Natural killer cell (primary cell): ENCODE data around the gene TAL1. TPM values are rescaled to one million over a fixed set of nuclear protein-coding genes. Genes with fewer than 3 reads are reported as not detected.
A peak's percentile ranks its signal among the peaks of the same experiment; 100 is the strongest.

Source experiments
- ATAC-seq, 3 donors: fragments of 150-1000 bp in 2 of 3; fragments of 200-7000 bp in 1 of 3; cut with Tn5 transposase; 1 replicate in 1 of 3; 2 replicates in 2 of 3; pipeline ENCODE4 v1.10.0; 2021; ENCODE audit warnings: mild to moderate bottlenecking in 2 of 3, moderate library complexity in 2 of 3
- DNase-seq, 2 donors: peaks; one replicate each; pipeline versions ENCODE4 v3.0.0 to v3.0.0-alpha.2; 2013 to 2021; ENCODE audit warnings: mixed read lengths in 1 of 2
- H3K27ac ChIP-seq: one replicate; pipeline ENCODE4 v1.5.1; 2013; ENCODE audit warnings: mild to moderate bottlenecking, low read length
- H3K27me3 ChIP-seq: one replicate; pipeline ENCODE4 v1.6.1; 2013; ENCODE audit warnings: low read length; ENCODE audit not compliant: control insufficient read depth, insufficient read depth
- H3K36me3 ChIP-seq: one replicate; pipeline ENCODE4 v1.6.1; 2013; ENCODE audit warnings: low read length; ENCODE audit not compliant: control insufficient read depth, insufficient read depth
- H3K4me1 ChIP-seq: one replicate; pipeline ENCODE4 v1.6.1; 2013; ENCODE audit warnings: low read length; ENCODE audit not compliant: control insufficient read depth, insufficient read depth
- H3K4me3 ChIP-seq: one replicate; pipeline ENCODE4 v1.5.1; 2013; ENCODE audit warnings: low read length
- H3K9me3 ChIP-seq: one replicate; pipeline ENCODE4 v1.6.1; 2013; ENCODE audit warnings: low read length; ENCODE audit not compliant: control insufficient read depth, insufficient read depth
- H3K27ac Mint-ChIP-seq, 2 donors: one replicate each; pipeline ENCODE4 v1.8.0; 2022; ENCODE audit warnings: mild to moderate bottlenecking in 2 of 2, mixed read lengths in 2 of 2, moderate library complexity in 1 of 2
- H3K27me3 Mint-ChIP-seq, 2 donors: one replicate each; pipeline ENCODE4 v1.8.0; 2022; ENCODE audit warnings: low read depth in 2 of 2, mixed read lengths in 2 of 2
- H3K36me3 Mint-ChIP-seq: one replicate; pipeline ENCODE4 v1.8.0; 2022; ENCODE audit warnings: mixed read lengths
- H3K4me1 Mint-ChIP-seq, 2 donors: one replicate each; pipeline ENCODE4 v1.8.0; 2022; ENCODE audit warnings: mixed read lengths in 2 of 2
- H3K4me3 Mint-ChIP-seq: one replicate; pipeline ENCODE4 v1.8.0; 2022; ENCODE audit warnings: mild to moderate bottlenecking, moderate library complexity, mixed read lengths
- H3K9me3 Mint-ChIP-seq, 2 donors: one replicate each; pipeline ENCODE4 v1.8.0; 2022; ENCODE audit warnings: mixed read lengths in 2 of 2
- WGBS: methylation state at CpG from one replicate; pipeline ENCODE4 v1.1.7; 2013; ENCODE audit warnings: missing lambda C conversion rate; ENCODE audit not compliant: insufficient coverage; 5-methylcytosine and 5-hydroxymethylcytosine counted together
- intact Hi-C: fragments of 100-400 bp; cut with micrococcal nuclease; formaldehyde crosslinking; loops from one replicate; pipeline ENCODE4 v1.14.2; 2022
- total RNA-seq, 4 donors: library from RNA; stranded (reverse); fragments of 120-200 nt in 1 of 4; gene quantifications; one replicate each; pipeline versions ENCODE4 v1.2.3 to v1.2.4, GENCODE V29; 2013 to 2022
- TF ChIP-seq, protein P1 (sequence below): fragments of 200-600 bp; IDR thresholded peaks from one replicate; pipeline ENCODE4 v1.8.0; 2022; ENCODE audit warnings: antibody characterized with exemption

TAL1 gene
- total RNA-seq, 3 donors from 2014 or later (not counting 1 experiment from before 2014, with no cell fraction given) = 0.91 to 6.7 (median 3.5) TPM

DNA sequence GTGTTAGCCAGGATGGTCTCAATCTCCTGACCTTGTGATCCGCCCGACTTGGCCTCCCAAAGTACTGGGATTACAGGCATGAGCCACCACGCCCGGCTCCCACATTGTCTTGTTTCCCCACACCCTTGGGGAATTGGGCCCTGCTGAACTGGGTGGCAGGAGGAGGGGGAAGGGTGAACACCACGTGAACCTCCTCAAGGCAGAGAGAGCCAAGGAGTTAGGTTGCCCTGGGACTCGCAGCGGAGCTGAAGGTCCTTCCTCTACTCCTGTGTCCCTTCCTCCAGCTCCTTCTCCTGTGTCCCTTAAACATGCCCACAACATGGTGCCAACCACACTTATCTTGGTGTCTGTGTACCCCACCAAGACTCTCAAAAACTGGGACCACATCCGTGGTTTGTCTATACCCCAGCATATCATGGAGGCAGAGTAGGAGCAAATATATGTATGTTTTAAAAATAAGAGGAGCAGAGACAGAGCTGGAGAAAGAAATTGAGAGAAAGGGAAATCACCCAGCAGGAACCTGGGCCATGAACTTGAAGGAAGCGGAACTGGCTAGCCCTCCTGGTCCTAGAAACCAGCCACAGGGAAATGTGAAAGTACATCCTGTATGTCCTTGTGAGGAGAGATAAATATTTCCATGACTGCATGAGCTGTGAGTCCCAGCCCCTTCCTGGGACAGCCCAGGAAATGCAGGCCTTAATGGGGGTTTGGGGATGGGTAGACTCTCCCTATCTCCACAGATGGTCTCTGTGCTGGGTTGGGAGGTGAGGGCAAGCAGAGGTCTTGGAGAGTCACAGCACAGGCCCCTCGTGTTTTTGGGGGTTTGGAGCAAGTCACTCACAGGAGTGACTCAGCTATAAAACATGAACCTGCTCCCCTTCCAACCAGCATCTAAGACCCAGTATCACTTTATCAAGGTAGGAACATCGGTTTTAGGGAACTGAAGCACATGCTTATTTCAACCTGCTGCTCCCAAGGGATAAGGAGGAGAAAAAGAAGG lies 9.4 kb upstream of the TAL1 start:
- no peaks in the 10 kb centered on the region for H3K4me1 ChIP-seq

DNA sequence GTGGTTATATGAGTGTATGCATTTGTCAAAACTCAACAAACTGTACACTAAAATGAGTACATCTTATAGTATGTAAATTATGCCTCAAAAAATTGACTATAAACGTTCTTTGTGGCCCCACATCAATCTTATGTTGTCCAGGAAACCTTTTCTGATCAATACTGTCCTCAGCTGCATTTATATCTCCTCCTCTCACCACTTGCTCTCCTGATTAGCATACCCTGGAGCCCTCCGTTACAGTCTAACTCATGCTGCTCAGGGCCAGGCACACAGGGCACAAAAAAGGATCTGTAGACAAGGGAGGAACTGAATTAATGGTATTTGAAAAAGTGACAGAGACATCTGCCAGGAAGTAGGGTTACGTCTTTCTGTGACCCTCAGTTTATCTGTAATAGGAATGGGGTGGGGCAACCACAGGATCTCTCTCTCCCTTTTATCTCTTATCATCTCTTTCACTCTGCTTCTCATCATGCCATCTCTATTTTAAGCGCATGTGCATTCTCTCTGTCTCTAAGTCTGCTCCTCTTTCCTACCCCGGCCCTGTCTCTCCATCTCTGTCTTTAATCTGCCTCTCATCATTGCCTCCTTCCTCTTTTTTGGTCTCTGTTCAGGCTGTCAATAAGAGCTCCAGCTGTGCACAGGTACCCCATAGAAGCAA lies 7.0 kb upstream of the TAL1 start:
- ATAC-seq (peak in 1 of 3 donors; percentile 37), DNase-seq (no peak)
- Histone ChIP-seq H3K4me3 (no peak overlapping the region), H3K9me3 (no peaks in the 10 kb centered on the region), H3K4me1 (peaks cover 4% of the 10 kb centered on the region), H3K36me3 (no peaks in the 10 kb centered on the region), H3K27me3 (no peaks in the 10 kb centered on the region), H3K27ac (no peak overlapping the region)
- Mint-ChIP-seq H3K27ac (no peak overlapping the region), H3K4me3 (no peak overlapping the region), H3K4me1 (peaks cover 0 to 6% of the 10 kb centered on the region in 2 donors), H3K9me3 (no peaks in the 10 kb centered on the region), H3K36me3 (no peaks in the 10 kb centered on the region), H3K27me3 (peaks cover 27 to 33% of the 10 kb centered on the region in 2 donors)
- WGBS = 58% methylated on average over 4 of the region's 5 CpGs
- TF ChIP-seq, protein P1, sequence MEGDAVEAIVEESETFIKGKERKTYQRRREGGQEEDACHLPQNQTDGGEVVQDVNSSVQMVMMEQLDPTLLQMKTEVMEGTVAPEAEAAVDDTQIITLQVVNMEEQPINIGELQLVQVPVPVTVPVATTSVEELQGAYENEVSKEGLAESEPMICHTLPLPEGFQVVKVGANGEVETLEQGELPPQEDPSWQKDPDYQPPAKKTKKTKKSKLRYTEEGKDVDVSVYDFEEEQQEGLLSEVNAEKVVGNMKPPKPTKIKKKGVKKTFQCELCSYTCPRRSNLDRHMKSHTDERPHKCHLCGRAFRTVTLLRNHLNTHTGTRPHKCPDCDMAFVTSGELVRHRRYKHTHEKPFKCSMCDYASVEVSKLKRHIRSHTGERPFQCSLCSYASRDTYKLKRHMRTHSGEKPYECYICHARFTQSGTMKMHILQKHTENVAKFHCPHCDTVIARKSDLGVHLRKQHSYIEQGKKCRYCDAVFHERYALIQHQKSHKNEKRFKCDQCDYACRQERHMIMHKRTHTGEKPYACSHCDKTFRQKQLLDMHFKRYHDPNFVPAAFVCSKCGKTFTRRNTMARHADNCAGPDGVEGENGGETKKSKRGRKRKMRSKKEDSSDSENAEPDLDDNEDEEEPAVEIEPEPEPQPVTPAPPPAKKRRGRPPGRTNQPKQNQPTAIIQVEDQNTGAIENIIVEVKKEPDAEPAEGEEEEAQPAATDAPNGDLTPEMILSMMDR = no peak
- intact Hi-C loops = loop anchor here (10.0 kb wide), 1 partner anchor 196 kb away; the partner anchor contains the start of gene FOXD2

More for the DNA sequence above, 9.4 kb upstream of the TAL1 start:
- Mint-ChIP-seq H3K9me3 (no peaks in the 10 kb centered on the region), H3K36me3 (no peaks in the 10 kb centered on the region), H3K27ac (no peak overlapping the region), H3K4me3 (no peak overlapping the region), H3K4me1 (peaks cover 0 to 6% of the 10 kb centered on the region in 2 donors), H3K27me3 (peaks cover 25 to 34% of the 10 kb centered on the region in 2 donors)
- TF ChIP-seq, protein P1 = no peak
- WGBS = 89% methylated on average over 9 of the region's 11 CpGs
- no peaks in the 10 kb centered on the region for H3K36me3 ChIP-seq
- DNase-seq (no peak), ATAC-seq (no peak)
- intact Hi-C loops = no loop called here
- H3K9me3 ChIP-seq = no peaks in the 10 kb centered on the region
- H3K4me3 ChIP-seq = no peak overlapping the region
- no peaks in the 10 kb centered on the region for H3K27me3 ChIP-seq
- no peak overlapping the region for H3K27ac ChIP-seq

DNA sequence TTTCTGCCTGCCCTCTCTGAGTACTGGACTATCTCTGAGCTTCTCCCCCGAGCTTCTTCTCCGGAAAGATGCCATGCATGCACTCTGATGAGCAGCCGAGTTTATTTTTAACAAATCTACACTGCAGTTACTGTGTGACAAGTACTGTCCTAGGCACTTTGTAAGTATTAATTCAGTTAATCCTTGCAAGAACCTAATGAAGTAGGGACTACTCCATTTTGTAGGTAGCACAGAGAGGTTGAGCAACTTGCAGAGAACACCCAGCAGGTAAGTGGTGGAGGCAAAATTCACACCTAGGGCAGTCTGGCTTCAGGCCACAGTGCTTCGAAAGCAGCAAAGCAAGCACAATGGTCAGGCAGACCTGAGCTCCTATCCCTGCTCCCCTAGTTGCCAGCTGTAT lies 3.8 kb upstream of the TAL1 start:
- H3K27me3 ChIP-seq = peaks cover 27% of the 10 kb centered on the region
- intact Hi-C loops = loop anchor here (10.0 kb wide), 1 partner anchor 199 kb away; the partner anchor contains the start of gene FOXD2
- Mint-ChIP-seq H3K27me3 (peaks cover 45 to 58% of the 10 kb centered on the region in 2 donors), H3K4me1 (peaks cover 11 to 24% of the 10 kb centered on the region in 2 donors), H3K27ac (no peak overlapping the region), H3K36me3 (no peaks in the 10 kb centered on the region), H3K4me3 (no peak overlapping the region), H3K9me3 (no peaks in the 10 kb centered on the region)
- 59% methylated on average over 4 of the region's 4 CpGs for WGBS
- TF ChIP-seq, protein P1 = no peak
- H3K36me3 ChIP-seq = no peaks in the 10 kb centered on the region
- H3K27ac ChIP-seq = no peak overlapping the region
- no peaks in the 10 kb centered on the region for H3K9me3 ChIP-seq
- H3K4me3 ChIP-seq = no peak overlapping the region
- peaks cover 21% of the 10 kb centered on the region for H3K4me1 ChIP-seq
- DNase-seq (no peak), ATAC-seq (no peak)
